Measurements from ENCODE around the gene MRRF. TPM values are rescaled to one million over a fixed set of nuclear protein-coding genes. Genes with fewer than 3 reads are reported as not detected.

The MRRF gene
- total RNA-seq, 1 donor from 2014 or later: 41.2 TPM

DNA sequence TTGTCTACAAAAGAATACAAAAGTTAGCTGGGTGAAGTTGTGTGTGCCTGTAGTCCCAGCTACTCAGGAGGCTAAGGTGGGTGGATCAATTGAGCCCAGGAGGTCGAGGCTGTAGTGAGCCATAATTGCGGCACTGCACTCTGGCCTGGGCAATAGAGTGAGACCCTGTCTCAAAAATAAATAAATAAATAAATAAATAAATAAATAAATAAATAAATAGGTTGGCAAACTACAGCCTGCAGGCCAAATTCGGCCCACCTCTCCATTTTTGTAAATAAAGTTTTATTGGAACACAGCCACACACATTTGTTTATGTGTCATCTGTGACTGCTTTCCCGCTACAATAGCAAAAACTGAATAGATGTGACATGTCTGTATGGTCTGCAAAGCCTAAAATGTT, 115.6 kb downstream of the MRRF start:
- Mint-ChIP-seq H3K36me3 (no peaks in the 10 kb centered on the region), H3K9me3 (no peaks in the 10 kb centered on the region), H3K4me1 (ENCODE audit: unreplicated experiment) (peaks cover 11% of the 10 kb centered on the region), H3K4me3 (no peak overlapping the region), H3K27me3 (peaks cover 10% of the 10 kb centered on the region), H3K27ac (no peak overlapping the region)
- TF ChIP-seq, protein P1, sequence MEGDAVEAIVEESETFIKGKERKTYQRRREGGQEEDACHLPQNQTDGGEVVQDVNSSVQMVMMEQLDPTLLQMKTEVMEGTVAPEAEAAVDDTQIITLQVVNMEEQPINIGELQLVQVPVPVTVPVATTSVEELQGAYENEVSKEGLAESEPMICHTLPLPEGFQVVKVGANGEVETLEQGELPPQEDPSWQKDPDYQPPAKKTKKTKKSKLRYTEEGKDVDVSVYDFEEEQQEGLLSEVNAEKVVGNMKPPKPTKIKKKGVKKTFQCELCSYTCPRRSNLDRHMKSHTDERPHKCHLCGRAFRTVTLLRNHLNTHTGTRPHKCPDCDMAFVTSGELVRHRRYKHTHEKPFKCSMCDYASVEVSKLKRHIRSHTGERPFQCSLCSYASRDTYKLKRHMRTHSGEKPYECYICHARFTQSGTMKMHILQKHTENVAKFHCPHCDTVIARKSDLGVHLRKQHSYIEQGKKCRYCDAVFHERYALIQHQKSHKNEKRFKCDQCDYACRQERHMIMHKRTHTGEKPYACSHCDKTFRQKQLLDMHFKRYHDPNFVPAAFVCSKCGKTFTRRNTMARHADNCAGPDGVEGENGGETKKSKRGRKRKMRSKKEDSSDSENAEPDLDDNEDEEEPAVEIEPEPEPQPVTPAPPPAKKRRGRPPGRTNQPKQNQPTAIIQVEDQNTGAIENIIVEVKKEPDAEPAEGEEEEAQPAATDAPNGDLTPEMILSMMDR (conservative IDR thresholded peaks at IDR 0.05): no peak
- no peak for DNase-seq (ENCODE audit: extremely low spot score, unreplicated experiment)

Other genes starting within 250 kb of the MRRF start
- gene TTLL11, start 171.6 kb upstream of the MRRF start, total RNA-seq (ENCODE audit: low replicate concordance): 5.8 and 8.6 TPM in 2 replicates
- 65.4 and 68.7 TPM in 2 replicates for gene NDUFA8, start 105.1 kb upstream of the MRRF start, total RNA-seq (ENCODE audit: low replicate concordance)
- 0.88 and 2.1 TPM in 2 replicates for gene MORN5, start 105.0 kb upstream of the MRRF start, total RNA-seq (ENCODE audit: low replicate concordance)
- 0.48 and 10.0 TPM in 2 replicates for gene LHX6, start 35.9 kb upstream of the MRRF start, total RNA-seq (ENCODE audit: low replicate concordance)
- gene RBM18, start within 50 bp of the MRRF start, total RNA-seq (ENCODE audit: low replicate concordance): 23.3 and 24.2 TPM in 2 replicates
- 1.1 and 1.7 TPM in 2 replicates for gene PTGS1, start 106.1 kb downstream of the MRRF start, total RNA-seq (ENCODE audit: low replicate concordance)
- not detected in 2 replicates for gene OR1J1, start 213.0 kb downstream of the MRRF start, total RNA-seq (ENCODE audit: low replicate concordance)
- gene OR1J2, start 245.9 kb downstream of the MRRF start, total RNA-seq (ENCODE audit: low replicate concordance): not detected in 2 replicates

Measured in type B pancreatic cell (in vitro differentiated cells).